ENCODE measurements around the gene ZNF805.

The ZNF805 gene

DNA sequence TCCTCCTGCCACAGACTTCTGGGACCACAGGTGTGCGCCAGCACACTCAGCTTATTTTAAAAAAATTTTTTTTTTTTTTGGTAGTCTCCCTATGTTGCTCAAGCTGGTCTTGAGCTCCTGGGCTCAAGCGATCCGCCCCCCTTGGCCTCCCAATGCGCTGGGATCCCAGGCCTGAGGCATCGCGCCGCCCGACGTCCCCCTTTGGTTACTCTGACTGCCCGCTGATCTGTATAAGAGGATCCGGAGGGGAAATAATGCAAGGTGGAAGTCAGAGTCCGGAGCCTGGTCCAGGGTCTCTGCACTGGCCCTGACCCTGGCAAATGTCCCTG lies 486 bp upstream of the ZNF805 start:
- TF ChIP-seq TAF1 (IDR thresholded peaks at IDR 0.05; ENCODE audit: borderline replicate concordance, insufficient read depth, low read length), result no peak
- TF ChIP-seq REST (IDR thresholded peaks at IDR 0.05; ENCODE audit: insufficient read depth in 1 of 2, low read depth in 2 of 2, low read length in 2 of 2), result no peak
- TF ChIP-seq FOXP2 (optimal IDR thresholded peaks at IDR 0.05; ENCODE audit: borderline replicate concordance, extremely low read depth, extremely low read length, insufficient read depth), result no peak
- no peak for TF ChIP-seq POLR2AphosphoS5 (IDR thresholded peaks at IDR 0.05; ENCODE audit: low read depth, low read length)
- no peak for TF ChIP-seq SIN3A (IDR thresholded peaks at IDR 0.05; ENCODE audit: borderline replicate concordance, insufficient read depth, low read length)

DNA sequence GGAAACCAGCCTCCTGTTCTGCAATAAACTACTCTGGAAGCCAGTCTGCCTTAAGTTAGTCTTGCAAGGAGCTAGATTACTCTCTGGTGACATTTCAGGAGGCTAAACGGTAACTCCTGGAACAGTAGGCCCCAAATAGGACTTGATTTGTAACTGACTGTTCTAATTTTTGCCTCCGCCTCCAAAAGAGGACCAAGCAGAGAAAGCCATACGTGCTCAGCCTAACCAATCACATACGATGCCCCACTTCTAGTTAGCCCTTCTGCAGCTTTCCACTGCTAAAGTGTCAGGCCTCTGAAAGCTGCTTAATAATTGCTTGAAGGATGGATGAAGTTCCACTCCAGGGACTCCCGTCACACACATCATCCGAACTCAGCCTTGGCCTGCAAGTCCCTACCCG lies 744 bp downstream of the ZNF805 start:
- TF ChIP-seq FOXP2 (optimal IDR thresholded peaks at IDR 0.05; ENCODE audit: borderline replicate concordance, extremely low read depth, extremely low read length, insufficient read depth), result no peak
- no peak for TF ChIP-seq POLR2AphosphoS5 (IDR thresholded peaks at IDR 0.05; ENCODE audit: low read depth, low read length)

- TF ChIP-seq FOXP2 (optimal IDR thresholded peaks at IDR 0.05; ENCODE audit: borderline replicate concordance, extremely low read depth, extremely low read length, insufficient read depth), result no peak
Observed at GRCh38 chr19:57242821-57243220, 2.4 kb downstream of the ZNF805 start.

DNA sequence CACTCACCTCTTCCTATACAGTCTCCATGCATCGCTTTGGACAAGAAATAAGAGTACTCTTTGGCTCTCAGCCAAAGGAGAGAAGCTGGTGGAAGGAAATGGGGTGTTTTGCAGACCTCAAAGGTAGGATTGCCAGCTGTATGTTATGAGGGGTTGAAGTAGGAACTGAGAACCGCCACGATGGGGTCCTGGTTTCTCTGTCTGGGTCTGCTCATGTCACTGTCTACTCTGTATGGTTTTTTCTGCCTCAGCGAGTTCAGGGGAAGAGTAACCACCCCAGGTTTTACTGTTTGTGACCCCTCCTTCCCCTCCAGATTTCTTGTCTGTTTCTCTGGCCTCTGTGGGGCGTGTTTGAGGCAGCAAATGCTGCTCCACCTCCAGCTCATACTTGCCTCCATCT lies 4.1 kb downstream of the ZNF805 start:
- TF ChIP-seq REST (IDR thresholded peaks at IDR 0.05; ENCODE audit: insufficient read depth in 1 of 2, low read depth in 2 of 2, low read length in 2 of 2) (no peak), FOXP2 (optimal IDR thresholded peaks at IDR 0.05; ENCODE audit: borderline replicate concordance, extremely low read depth, extremely low read length, insufficient read depth) (no peak), SIN3A (IDR thresholded peaks at IDR 0.05; ENCODE audit: borderline replicate concordance, insufficient read depth, low read length) (no peak), POLR2AphosphoS5 (IDR thresholded peaks at IDR 0.05; ENCODE audit: low read depth, low read length) (no peak), TAF1 (IDR thresholded peaks at IDR 0.05; ENCODE audit: borderline replicate concordance, insufficient read depth, low read length) (no peak)

GRCh38 chr19:57245066-57245465 lies 4.6 kb downstream of the ZNF805 start:
- TF ChIP-seq FOXP2 (optimal IDR thresholded peaks at IDR 0.05; ENCODE audit: borderline replicate concordance, extremely low read depth, extremely low read length, insufficient read depth) (no peak), REST (IDR thresholded peaks at IDR 0.05; ENCODE audit: insufficient read depth in 1 of 2, low read depth in 2 of 2, low read length in 2 of 2) (no peak), SIN3A (IDR thresholded peaks at IDR 0.05; ENCODE audit: borderline replicate concordance, insufficient read depth, low read length) (no peak), TAF1 (IDR thresholded peaks at IDR 0.05; ENCODE audit: borderline replicate concordance, insufficient read depth, low read length) (no peak), POLR2AphosphoS5 (IDR thresholded peaks at IDR 0.05; ENCODE audit: low read depth, low read length) (no peak)

- TF ChIP-seq REST (IDR thresholded peaks at IDR 0.05; ENCODE audit: insufficient read depth in 1 of 2, low read depth in 2 of 2, low read length in 2 of 2), result no peak
- TF ChIP-seq FOXP2 (optimal IDR thresholded peaks at IDR 0.05; ENCODE audit: borderline replicate concordance, extremely low read depth, extremely low read length, insufficient read depth), result no peak
- TF ChIP-seq SIN3A (IDR thresholded peaks at IDR 0.05; ENCODE audit: borderline replicate concordance, insufficient read depth, low read length), result no peak
- no peak for TF ChIP-seq TAF1 (IDR thresholded peaks at IDR 0.05; ENCODE audit: borderline replicate concordance, insufficient read depth, low read length)
- no peak for TF ChIP-seq POLR2AphosphoS5 (IDR thresholded peaks at IDR 0.05; ENCODE audit: low read depth, low read length)
Observed at GRCh38 chr19:57245959-57246358, 5.5 kb downstream of the ZNF805 start.
